ENCODE measurements around the gene NOS1AP.

NOS1AP gene

DNA sequence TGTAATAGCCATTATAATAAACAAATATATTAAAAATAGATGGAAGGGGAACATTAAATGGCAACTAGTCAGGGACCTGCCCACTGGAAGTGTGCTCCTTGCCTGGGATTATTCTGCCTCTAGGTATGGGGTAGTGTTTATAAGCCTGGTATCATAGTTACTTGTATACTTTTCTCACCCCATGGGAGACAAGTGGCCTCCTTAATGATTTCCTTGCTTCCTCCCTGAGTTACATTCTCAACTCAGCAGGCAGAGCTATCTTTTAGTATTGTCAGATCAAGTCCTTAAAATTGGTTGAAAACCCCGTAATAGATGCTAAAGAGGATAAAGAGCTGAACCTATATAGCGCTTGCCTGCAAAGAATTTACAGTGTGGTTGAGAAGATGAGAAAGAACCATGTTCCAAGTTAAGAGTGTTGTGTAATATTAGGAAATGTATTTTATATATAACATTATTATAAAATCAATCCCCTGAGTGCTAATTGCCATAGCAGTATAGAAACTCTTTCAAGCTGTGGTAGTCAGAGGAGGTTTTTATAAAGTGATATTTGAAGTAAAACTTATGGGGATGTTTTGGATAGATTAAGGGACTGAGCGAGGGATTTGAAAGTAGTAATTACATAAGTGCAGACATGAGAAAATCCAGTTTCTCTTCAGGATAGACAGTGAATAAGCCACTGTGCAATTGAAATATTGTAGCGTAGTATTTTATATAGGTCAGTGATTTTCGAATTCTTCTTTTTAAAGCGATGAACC, 200.7 kb downstream of the NOS1AP start:
- DNase-seq = no peak

DNA sequence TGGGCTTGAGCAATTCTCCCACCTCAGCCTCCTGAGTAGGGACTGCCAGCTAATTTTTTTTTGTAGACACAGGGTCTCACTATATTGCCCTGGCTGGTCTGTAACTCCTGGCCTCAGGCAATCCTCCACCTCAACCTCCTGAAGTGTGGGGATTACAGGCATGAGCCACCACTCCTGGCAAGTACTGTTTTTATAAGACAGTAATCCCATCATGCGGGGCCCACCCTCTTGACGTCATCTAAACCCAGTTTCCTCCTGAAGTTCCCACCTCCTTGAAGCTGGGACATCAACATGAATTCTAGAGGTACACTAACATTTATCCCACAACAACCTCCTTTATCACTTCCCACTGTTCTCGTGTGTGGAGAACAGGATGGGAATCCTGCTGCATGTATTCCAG, 202.5 kb downstream of the NOS1AP start:
- no peak for DNase-seq

DNA sequence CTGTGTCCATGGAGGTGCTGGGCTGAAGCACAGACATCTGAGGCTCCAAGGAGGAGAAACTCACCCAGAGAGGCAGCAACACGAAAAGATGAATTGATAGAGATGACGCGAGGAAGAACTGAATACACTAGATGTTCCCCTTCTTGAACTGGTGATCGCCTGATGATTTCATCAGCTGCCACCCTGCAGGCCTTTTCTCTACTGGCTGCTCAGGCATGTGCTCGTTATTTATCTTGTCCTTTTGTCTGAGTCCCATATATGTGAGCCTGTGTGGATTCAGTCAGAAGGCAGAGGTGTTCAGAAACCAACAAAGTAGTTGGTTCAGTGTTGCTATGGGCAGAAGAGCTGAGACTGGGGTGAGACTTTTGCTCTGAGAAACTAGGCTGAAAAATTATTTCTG, 202.9 kb downstream of the NOS1AP start:
- DNase-seq = no peak

DNA sequence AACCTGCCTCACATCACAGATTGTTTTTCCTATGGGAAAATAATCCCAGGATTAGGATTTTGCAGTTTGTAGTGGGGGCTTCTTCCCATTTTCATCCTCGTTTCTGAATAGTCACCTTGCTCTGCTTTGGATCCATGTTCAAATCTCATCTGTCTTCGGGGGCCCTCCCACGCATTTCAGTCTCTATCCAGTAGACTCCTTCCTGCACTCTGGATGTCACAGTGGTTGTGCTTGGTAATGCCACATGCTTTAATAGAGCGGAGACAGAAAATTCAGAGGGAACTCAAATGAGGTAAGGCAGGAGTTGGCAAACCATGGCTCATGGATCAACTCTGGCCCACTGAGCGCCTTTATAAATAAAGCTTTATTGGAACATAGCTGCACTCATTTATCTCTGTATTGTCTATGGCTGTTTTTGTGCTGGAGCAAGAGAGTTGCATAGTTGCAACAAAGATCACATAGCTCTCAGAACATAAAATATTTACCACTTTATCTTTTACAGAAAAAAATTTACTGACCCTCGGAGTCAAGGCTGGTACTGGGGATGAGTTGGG, 206.2 kb downstream of the NOS1AP start:
- no peak for DNase-seq

DNA sequence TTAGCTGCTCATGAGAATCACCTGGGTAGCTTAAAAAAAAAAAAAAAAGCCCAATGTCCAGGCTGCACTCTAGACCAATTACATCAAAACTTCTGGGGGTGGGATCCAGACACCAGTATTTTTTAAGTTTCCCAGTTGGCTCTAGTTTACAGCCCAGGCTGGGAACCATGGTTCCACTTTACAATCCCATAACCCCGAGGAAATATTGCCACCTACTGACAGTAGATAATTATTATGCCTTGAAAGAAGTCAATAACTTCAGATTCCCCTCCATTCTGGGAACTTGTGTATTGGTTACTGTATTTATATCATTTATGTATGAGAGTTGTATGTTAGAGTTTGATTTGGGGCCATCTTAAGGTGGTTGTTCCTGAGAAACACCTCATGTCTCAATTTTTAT, 207.0 kb downstream of the NOS1AP start:
- DNase-seq = peak; percentile 6

DNA sequence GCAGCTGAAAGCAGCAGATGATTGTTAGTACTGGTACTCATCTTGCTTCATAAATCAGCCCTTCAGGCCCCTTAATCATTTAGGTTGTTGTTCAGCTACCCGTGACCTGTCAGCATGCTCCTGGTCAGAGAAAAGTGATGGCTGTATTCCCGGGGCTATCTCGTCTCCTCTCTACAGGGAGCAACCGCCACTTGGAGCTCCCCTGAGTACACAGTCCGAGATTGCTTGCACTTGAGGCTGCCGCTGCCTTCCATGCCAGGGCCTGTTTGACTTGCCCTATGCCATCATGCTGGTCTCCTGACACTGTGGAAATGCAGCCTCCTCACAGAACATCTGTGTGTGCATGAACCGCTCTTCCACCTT, 209.6 kb downstream of the NOS1AP start:
- no peak for DNase-seq

DNA sequence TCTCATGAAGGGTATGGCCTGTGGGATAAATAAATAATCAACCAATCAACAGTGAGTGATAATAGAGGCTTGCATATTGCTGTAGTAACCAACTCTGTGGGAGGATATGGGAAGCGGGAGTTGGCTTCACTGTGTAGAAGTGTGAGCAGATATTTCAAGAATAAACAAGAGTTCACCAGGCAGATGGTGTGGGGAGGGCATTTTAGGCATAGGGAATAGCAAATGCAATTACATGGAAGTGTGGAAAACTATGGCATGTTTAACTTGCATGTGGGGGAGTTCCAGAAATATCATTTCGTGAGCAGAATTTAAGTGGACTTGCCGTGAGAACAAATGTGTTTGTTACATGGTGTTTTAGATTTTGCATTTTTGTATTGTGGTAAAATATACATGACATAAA, 211.9 kb downstream of the NOS1AP start:
- no peak for DNase-seq

DNA sequence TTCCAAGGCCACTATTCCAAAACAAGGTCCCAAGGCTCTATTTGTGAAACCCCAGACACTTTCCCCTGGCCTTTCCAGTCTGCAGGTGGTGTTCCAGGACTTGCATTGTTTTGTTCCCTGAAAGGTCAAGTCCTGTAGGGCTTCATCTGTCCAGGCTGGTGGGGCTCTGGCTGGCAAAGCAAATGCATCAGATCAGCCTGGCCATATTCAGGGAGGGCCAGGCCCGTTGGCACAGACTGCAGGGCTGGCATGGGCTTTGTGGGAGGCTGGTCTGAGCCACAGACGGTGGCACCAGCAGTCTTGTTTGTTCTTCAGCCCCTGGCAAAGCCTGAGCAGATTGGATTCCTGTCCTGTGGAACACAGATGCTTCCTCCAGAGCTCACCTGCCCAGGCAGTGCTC, 214.2 kb downstream of the NOS1AP start:
- no peak for DNase-seq

DNA sequence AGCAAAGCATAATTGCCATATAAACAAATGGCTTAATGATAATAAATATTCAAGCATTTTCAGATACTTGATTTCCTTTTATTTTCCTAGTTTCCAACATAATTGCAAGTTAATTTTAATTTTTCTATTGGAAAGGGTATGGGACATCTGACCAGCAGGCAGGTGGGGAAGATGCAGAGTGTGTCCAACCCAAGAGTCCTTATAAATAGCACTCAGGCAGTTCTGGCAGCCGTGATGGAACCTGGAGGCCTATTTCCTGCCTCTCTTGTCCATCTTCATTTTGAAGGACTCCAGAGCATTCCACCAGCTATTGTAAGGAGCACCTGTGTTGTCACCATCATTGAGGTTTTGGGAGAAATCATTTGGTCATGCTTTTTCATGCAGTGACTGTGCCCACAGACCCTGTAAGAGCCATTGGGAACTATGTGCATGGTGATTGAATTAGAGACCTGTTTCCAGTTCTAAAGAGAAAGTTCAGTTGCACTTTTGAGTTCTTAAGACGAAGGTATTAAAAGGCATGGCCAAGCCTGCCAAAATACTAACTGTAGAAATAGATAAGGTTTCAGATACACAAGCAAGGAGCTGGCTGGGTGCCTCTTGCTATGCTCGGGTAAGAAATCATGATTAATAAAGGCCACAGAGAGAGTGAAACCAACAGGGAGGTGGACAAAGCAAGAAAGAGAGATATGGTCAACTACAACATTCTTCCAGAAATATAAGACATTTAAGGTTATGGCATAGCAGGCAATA, 214.9 kb downstream of the NOS1AP start:
- no peak for DNase-seq

DNA sequence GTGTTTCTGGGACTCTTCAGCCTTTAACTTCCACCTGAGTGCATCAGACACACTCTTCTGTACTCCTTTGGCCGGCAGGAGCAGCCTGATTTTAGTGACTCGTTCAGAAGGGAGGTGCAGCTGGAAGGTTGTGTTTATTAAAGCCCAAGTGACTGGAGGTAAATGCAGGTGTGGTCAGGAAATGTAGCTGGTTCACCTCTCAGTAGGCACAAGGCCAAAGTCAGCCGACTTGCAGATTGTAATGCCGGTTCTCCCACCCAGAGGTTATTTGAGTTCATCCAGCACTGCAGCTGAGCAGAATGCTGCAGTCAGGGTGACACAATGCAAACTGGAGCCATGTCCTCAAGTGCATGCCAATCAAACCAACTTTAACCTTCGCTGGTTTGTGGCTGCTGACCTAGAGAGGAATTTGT, 215.7 kb downstream of the NOS1AP start:
- no peak for DNase-seq

DNA sequence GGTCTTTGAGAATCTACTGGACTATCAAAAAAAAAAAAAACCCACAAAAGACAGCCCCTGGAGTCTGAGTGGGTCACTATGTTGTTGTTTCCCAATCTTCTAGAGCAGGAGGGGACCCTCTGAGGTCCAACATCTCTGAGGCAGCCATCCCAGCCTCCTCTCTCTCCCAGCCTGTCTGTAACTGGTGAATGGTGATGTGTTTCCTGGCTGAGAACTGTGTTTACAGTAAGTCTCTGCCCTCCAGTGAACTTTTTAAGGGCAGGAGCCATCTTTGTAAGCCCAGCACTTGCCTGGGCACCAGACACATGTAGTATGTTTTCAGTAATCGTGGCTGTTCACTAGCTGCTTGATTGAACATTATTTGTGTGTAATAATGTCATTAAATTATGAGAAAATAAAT, 221.5 kb downstream of the NOS1AP start:
- no peak for DNase-seq

DNA sequence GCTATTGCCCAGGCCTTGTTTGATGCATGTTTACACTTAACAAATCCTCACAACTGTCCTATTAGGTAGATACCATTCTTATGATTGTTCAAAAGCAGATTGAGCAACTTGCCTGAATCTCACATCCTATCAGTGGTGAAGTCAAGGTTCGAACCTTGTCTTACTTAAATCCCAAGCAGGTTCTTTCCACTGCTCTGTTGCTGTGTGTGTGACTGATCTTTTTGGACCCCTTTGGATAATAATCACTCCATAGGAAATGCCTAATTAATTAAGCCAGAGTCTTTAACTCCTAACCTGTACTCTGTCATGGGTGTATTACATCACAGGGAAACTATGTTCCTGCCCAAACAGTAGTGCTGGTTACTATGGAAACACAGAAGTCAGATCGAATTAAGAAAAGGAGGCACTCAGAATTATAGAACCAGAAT, 222.9 kb downstream of the NOS1AP start:
- DNase-seq = no peak

DNA sequence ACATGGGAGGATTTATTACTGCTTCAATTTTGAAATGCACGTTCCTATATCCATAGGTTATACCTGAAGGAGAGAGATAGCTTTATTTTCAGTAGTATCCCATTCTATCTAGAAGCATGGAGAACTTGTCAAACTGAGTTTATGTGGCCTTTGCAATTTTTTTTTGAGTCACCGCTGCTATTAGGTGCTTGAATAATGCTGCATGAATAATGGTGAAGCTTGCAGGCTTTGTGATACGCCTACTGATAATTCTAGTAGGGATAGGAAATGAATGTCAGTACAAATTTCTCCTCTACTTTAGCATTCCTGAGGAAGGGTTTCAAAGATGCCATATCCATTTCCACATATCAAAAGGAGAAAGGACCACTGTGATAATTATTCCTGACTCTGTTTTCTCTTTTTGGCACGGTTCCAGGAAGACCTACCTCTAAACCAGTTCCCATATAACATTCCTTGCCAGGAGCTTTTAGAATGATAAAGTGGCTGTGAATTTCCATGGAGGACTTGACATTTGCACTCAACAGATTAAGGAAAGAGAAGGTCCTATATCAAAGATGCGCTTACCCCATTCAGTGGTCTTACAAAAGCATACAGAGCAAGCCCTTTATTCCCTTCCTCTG, 223.7 kb downstream of the NOS1AP start:
- no peak for DNase-seq

DNA sequence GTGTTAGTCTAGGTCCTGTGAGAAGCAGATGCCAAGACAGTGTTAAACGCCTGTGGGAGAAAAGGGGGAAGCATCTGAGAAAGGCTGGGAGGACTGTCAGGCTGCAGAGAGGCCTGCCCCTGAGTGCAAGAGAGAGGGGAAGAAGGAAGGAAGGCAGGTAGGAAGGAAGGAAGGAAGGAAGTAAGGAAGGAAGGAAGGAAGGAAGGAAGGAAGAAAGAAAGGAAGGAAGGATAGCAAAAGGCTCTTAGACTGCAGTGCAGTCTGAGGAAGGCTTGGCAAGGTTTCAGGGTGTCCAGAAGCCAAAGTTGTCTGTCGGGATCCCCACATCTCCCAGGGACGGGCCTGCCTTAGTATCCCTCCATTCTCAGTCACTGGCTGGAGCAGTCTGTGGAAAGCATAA, 224.5 kb downstream of the NOS1AP start:
- DNase-seq = no peak

DNA sequence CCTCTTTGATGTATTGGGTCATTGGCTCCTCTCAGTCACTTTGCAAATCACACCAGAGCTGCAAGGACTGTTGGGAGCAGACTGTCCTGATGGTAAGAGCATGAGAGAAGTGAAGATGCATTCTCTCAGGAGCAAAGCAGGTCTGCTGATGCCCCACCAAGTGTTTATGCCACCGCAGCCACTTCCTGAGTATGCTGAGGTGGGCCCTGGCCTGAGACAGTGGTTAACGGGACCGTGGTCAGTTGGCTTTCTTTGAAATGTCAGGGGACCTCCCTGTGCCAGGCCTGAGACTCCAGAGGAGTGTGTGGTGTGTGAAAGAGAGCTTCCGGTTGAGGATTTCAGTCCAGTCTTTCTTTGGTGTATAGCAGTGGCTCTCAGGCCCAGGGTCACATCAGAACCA, 227.7 kb downstream of the NOS1AP start:
- no peak for DNase-seq

DNA sequence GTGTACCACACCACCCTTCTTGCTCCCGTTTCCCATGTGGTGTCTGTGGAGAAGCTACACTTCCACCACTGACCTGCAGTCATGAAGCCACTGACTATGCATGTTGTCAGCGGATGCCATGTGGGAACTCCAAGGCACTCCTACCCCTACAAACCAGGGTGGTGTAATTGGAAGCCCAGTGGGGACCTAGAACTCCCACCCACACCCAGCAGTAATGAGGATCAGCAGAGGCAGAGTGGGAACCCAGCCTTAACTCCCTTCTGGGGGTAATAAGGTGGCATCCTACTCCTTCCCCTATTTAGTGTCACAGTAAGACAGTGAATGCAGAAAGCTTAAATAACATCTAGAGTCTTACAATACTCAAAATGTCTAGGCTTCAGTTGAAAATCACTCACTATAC, 228.8 kb downstream of the NOS1AP start:
- DNase-seq = no peak

DNA sequence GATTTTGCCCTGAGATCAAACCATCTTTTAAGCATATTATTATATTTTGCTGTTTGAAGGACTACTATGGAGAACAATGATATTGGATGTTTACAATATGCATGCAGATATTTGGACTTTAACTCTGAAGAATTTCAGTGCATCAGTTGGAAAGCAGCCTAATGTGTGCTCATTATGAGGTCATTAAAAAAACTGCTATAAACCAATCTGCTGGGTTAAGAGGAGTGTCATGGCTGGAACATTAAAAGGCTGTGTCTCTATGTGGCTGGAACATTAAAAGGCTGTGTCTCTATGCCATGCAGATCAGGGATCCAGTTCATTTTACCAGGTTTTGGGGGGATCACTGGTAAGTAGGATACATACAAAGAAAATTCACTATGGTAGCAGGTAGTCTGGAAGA, 229.5 kb downstream of the NOS1AP start:
- no peak for DNase-seq

DNA sequence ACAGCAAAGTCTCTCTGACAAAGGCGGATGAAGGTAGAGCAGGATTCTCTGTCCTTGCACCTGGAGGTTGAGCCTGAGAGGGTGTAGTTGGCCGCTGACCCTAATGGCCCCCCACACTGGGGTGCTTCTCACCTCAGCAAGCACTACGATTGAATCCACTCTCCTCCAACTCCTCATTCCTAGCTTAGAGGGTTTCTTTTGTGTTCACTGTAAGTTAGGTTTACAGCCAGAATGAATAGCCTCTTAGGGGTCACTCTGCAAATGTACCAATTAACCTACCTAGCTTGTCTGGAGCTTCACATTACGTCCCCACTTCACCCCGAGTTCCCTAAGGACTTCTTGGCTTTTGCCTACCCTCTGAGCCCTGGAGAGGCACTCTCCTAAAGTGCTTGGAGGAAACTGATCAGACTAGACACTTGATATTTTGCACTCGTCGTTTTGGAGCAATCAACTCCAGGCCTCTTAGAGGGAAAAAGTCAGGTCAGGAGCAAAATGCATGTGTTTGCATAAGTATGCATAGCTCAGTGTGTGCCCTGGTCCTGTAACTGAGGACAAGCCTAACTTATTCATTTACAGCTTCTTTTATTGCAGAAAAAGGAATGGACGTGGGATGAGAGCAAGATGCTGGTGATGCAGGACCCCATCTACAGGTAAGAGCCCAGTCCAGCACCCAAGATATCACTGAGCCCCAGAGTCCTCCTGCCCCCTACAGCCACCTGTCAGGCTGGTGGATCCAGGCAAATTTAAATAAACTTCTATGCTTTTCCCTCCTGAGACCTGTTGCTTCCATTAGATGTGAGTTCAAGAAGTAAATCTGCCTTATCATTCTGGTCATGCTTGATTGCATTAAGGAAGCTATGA, 230.8 kb downstream of the NOS1AP start:
- no peak for DNase-seq

DNA sequence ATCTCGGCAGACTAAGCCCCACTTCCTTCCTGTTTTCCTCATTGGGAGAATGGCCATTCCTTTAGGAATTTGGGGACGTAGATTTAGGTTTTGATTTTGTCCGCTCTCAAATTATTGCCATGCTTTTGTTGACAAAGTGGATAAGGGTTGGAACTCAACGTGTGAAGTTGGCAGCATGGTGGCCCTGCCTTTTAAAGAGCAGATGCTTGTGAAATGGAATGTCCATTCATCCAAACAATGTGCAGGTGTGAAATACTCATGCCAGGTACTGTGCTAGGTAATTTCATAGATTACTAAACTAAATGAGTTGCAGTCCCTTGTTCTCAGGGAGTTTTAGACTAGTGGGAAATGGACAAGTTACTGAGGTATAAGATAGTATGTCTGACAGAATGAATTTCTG, 232.2 kb downstream of the NOS1AP start:
- DNase-seq = no peak

DNA sequence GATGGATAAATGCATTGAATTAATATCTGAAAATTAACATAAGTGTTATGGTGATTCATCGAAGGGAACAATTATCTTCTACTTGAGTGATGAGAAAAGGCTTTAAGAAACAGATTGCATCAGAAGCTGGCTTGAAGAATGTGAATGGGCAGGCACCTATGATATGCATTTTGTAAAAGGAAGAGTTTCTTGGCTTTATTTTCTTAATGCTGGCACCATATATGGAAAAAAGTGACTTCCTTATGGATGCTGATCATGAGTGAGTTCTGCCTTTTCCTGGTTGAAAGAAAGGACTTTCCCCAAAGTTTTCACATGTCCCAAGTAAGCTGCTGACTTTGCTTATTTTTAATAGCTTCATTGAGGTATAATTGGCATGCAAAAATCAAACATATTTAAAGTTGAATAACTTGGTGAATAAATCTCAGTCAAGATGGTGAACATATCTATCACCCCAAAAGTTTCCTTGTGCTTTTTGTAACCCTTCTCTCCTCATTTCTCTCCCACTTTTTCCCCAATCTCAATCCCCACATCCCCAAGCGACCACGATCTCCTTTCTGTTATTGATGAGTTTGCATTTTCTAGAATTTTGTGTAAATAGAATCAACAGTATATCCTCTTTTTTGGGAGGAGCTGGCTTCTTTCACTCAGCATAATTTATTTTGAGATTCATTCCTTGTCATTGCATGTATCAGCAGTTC, 233.0 kb downstream of the NOS1AP start:
- no peak for DNase-seq

DNA sequence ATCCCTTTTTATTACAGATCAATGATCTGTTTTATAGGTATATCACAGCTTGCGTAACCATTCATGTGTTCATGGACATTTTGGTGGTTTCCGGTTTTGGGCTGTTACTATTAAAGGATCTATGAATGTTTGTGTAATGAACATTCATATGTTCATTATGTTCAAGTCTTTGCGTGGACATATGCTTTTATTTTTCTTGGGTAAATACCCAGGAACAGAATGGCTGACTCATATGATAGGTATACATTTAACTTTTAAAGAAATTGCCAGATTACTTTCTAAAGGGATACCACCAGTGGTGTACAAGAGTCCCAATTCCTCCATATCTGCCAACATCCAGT, 233.5 kb downstream of the NOS1AP start:
- DNase-seq = no peak

DNA sequence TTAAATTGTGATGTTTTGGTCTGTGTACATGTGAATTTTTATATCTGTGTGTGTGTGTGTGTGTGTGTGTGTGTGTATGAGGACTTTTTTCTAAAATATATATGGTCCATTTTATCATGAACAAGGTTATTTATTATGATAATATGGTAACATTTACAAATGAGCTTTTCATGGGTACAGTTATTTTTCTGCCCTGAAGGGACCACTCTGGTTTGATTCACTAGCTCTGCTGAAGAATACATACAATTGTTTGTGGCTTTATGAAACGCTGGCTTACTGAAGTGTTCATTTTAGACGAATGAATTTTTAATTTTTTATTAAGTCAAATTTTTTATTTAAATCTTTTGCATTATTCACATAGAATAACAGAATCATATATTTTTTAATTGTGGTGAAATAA, 235.2 kb downstream of the NOS1AP start:
- no peak for DNase-seq
